Cardiac muscle cell (in vitro differentiated cells and primary cell): ENCODE results near the gene GIMAP4. TPM values are rescaled to one million over a fixed set of nuclear protein-coding genes. Genes with fewer than 3 reads are reported as not detected.
"Not testable (repeated sequence)": the region's sequence is repeated elsewhere in the genome, so short reads cannot be mapped to it uniquely, and the experiment has no call there.

Experiments
- DNase-seq, 2 donors: peaks; one replicate each; pipeline versions ENCODE4 v3.0.0 to v3.0.0-alpha.2; 2010 to 2017; ENCODE audit warnings: low read depth in 1 of 2, low spot score in 1 of 2
- H3K27ac ChIP-seq: fragments of 200-600 bp; sonication (generic); 2 replicates; pipeline ENCODE4 v1.5.1; 2016
- H3K27me3 ChIP-seq: fragments of 200-600 bp; sonication (generic); 2 replicates; pipeline ENCODE4 v1.6.0; 2016; ENCODE audit warnings: control low read depth
- H3K36me3 ChIP-seq: fragments of 200-600 bp; sonication (generic); 2 replicates; pipeline ENCODE4 v1.5.1; 2016; ENCODE audit warnings: control low read depth
- H3K4me1 ChIP-seq: fragments of 200-600 bp; sonication (generic); 2 replicates; pipeline ENCODE4 v1.8.1; 2017; ENCODE audit warnings: low read depth, mild to moderate bottlenecking, mixed run types
- H3K4me3 ChIP-seq: fragments of 200-600 bp; sonication (generic); 2 replicates; pipeline ENCODE4 v1.5.1; 2016; ENCODE audit warnings: mild to moderate bottlenecking
- H3K9me3 ChIP-seq: fragments of 200-600 bp; sonication (generic); 2 replicates; pipeline ENCODE4 v1.5.1; 2017; ENCODE audit warnings: low read depth, mild to moderate bottlenecking, control low read depth
- polyA plus RNA-seq: library from polyadenylated mRNA; unstranded; fragments of >200 nt; fragmentation: Nextera tagmentation; extraction: Ambion mirVana; gene quantifications from 2 replicates; pipeline ENCODE4 v1.2.1, GENCODE V29; 2016
- total RNA-seq: library from RNA; depleted of rRNA; stranded (reverse); fragments of >200 nt; gene quantifications from 2 replicates; pipeline ENCODE4 v1.2.3, GENCODE V29; 2016
- TF ChIP-seq, protein P1 (sequence below): IDR thresholded peaks from 2 replicates; pipeline ENCODE4 v1.5.1; 2012; ENCODE audit warnings: low read depth, mild to moderate bottlenecking, low read length

GIMAP4 gene
- total and polyA plus RNA-seq, 2 experiments from 2014 or later: 0.24 TPM; not detected in 1

DNA sequence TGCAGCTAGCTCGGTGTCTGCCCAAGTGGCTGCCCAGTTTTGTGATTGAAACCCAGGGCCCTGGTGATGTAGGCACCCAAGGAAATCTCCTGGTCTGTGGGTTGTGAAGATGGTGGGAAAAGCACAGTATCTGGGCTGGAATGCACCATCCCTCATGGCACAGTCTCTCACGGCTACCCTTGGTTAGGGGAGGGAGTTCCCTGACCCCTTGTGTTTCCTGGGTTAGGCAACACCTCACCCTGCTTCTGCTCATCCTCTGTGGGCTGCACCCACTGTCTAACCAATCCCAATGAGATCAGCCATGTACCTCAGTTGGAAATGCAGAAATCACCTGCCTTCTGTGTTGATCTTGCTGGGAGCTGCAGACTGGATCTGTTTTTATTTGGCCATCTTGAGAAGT lies 27.6 kb downstream of the GIMAP4 start:
- H3K4me1 ChIP-seq: no peaks in the 10 kb centered on the region
- H3K36me3 ChIP-seq: no peaks in the 10 kb centered on the region
- DNase-seq: no peak
- H3K4me3 ChIP-seq: no peak overlapping the region
- H3K9me3 ChIP-seq: no peaks in the 10 kb centered on the region
- TF ChIP-seq, protein P1, sequence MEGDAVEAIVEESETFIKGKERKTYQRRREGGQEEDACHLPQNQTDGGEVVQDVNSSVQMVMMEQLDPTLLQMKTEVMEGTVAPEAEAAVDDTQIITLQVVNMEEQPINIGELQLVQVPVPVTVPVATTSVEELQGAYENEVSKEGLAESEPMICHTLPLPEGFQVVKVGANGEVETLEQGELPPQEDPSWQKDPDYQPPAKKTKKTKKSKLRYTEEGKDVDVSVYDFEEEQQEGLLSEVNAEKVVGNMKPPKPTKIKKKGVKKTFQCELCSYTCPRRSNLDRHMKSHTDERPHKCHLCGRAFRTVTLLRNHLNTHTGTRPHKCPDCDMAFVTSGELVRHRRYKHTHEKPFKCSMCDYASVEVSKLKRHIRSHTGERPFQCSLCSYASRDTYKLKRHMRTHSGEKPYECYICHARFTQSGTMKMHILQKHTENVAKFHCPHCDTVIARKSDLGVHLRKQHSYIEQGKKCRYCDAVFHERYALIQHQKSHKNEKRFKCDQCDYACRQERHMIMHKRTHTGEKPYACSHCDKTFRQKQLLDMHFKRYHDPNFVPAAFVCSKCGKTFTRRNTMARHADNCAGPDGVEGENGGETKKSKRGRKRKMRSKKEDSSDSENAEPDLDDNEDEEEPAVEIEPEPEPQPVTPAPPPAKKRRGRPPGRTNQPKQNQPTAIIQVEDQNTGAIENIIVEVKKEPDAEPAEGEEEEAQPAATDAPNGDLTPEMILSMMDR: no peak
- no peaks in the 10 kb centered on the region for H3K27me3 ChIP-seq
- no peak overlapping the region for H3K27ac ChIP-seq

- TF ChIP-seq, protein P1: no peak
- Histone ChIP-seq H3K4me3 (no peak overlapping the region), H3K9me3 (no peaks in the 10 kb centered on the region), H3K36me3 (no peaks in the 10 kb centered on the region), H3K27me3 (no peaks in the 10 kb centered on the region), H3K4me1 (no peaks in the 10 kb centered on the region), H3K27ac (no peak overlapping the region)
- DNase-seq: no peak
These were observed 28.2 kb downstream of the GIMAP4 start for GRCh38 chr7:150595361-150595760.

GRCh38 chr7:150603600-150603999 lies 36.4 kb downstream of the GIMAP4 start:
- DNase-seq, H3K27me3 ChIP-seq, H3K4me3 ChIP-seq, H3K36me3 ChIP-seq, H3K9me3 ChIP-seq, H3K4me1 ChIP-seq, H3K27ac ChIP-seq: not testable (repeated sequence)

DNA sequence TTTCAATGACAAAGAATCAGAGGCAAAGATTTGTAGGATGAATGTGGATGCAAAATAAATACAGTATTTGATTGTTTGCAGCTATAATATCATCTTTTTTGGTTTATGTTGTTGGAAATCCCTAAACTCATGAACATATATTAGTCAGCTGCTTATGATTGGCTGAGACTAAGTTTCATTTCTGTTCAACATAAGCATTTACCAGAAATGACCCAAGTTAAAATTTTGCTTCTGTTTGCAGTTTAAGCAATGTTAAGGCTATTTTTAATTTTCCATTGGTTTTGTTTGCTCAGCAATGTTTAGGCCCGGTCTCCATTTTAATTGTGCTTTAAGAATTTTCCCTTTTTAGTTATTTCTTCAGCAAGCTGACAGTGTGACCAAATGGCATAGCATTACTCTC lies 43.0 kb downstream of the GIMAP4 start:
- TF ChIP-seq, protein P1: no peak
- no peak for DNase-seq
- no peaks in the 10 kb centered on the region for H3K4me1 ChIP-seq

DNA sequence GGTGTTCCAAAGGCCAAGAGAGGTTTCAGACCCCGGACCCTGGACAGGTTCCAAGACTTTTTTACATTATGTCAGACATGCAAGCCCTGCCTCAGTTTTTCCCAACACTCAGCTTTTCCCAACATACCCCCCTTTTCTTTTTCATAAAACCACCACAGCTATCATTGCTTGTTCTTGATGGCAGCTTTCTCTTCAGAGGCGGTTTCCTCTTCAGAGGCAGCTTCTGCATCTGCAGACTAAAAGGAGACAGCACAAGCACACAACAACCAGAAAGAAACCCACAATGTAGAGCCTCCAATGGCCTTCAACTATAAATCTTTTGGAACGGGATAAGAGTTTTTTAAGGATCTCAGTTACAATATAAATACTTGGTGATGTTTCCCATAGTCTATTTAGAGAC lies 45.7 kb downstream of the GIMAP4 start:
- DNase-seq: no peak
- no peak overlapping the region for H3K4me3 ChIP-seq
- TF ChIP-seq, protein P1: no peak
- no peaks in the 10 kb centered on the region for H3K9me3 ChIP-seq
- H3K27ac ChIP-seq: no peak overlapping the region
- no peaks in the 10 kb centered on the region for H3K4me1 ChIP-seq
- H3K36me3 ChIP-seq: no peaks in the 10 kb centered on the region
- no peaks in the 10 kb centered on the region for H3K27me3 ChIP-seq

More for the DNA sequence above, 43.0 kb downstream of the GIMAP4 start:
- no peaks in the 10 kb centered on the region for H3K36me3 ChIP-seq
- H3K27ac ChIP-seq: no peak overlapping the region
- no peak overlapping the region for H3K4me3 ChIP-seq
- no peaks in the 10 kb centered on the region for H3K27me3 ChIP-seq
- H3K9me3 ChIP-seq: no peaks in the 10 kb centered on the region

GRCh38 chr7:150613880-150614279 lies 46.7 kb downstream of the GIMAP4 start:
- TF ChIP-seq, protein P1: no peak

DNA sequence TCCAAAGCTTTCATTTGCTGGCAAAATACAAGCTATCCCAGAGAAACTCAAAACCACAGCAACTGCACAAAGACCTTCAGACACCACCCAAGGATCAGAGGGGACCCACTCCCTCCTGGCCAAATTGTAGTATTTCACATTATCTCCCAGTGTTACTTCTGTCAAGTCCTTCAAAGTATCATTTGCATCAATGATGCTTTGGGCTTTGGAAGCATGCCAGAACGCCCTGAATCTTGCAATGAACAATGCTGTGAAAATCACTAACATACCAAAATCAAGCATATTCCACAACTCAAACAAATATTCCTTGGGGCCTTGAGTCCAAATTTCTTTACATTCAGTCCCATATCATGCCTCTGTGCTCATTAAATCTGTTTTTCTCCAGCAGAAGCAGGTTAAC lies 47.2 kb downstream of the GIMAP4 start:
- not testable (repeated sequence) for H3K4me3 ChIP-seq, H3K4me1 ChIP-seq, H3K36me3 ChIP-seq, DNase-seq, H3K9me3 ChIP-seq, H3K27ac ChIP-seq, H3K27me3 ChIP-seq

More at GRCh38 chr7:150613880-150614279, 46.7 kb downstream of the GIMAP4 start:
- H3K4me1 ChIP-seq: no peaks in the 10 kb centered on the region
- no peak overlapping the region for H3K27ac ChIP-seq
- H3K4me3 ChIP-seq: no peak overlapping the region
- H3K9me3 ChIP-seq: no peaks in the 10 kb centered on the region
- H3K36me3 ChIP-seq: no peaks in the 10 kb centered on the region
- DNase-seq: no peak
- H3K27me3 ChIP-seq: no peaks in the 10 kb centered on the region

DNA sequence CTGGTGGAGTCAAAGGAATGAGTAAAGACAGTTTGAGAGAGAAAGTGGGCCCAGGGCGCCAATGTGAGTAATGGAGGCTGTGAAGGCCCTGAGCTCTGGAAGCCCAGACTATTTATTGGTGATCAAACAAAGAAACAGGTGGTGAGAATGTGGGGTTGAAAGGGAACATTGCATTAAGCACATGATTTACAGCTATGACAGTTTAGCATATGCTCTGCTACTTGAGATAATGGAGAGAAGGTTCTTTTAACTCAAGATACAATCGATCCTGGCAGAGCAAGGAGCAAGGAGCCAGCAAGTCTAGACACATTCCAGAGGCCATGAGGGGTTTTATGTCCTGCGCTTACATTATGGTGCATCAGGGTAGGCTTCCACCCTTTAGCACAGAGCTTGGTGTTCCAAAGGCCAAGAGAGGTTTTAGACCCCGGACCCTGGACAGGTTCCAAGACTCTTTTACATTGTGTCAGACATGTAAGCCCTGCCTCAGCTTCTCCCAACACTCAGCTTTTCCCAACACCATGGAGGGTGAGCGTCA lies 48.1 kb downstream of the GIMAP4 start:
- H3K27me3 ChIP-seq, H3K4me1 ChIP-seq, H3K4me3 ChIP-seq, H3K9me3 ChIP-seq, H3K27ac ChIP-seq, H3K36me3 ChIP-seq, DNase-seq: not testable (repeated sequence)
